B cell (primary cell): ENCODE data around the gene ANKRD11. TPM values are rescaled to one million over a fixed set of nuclear protein-coding genes. Genes with fewer than 3 reads are reported as not detected.

Source experiments
- ATAC-seq: fragments of 200-7000 bp; cut with Tn5 transposase; one replicate; pipeline ENCODE4 v1.10.0; 2021; ENCODE audit warnings: low read depth, mild to moderate bottlenecking, moderate number of reproducible peaks, moderate library complexity
- CTCF ChIA-PET: fragments of 350-600 bp; sonication (Branson Sonifier 250); formaldehyde crosslinking; loops from one replicate; lab custom pipeline; 2021; ENCODE audit warnings: antibody characterized with exemption, inconsistent platforms; lab: Charles Lee
- POLR2A ChIA-PET: fragments of 350-600 bp; sonication (Branson Sonifier 250); formaldehyde crosslinking; loops from one replicate; lab custom pipeline; 2021; ENCODE audit warnings: antibody characterized with exemption; lab: Charles Lee
- DNase-seq: peaks from one replicate; pipeline ENCODE4 v3.0.0; 2013
- H2AFZ ChIP-seq: 2 replicates; pipeline ENCODE4 v1.6.1; 2012; ENCODE audit warnings: mild to moderate bottlenecking, low read depth, low read length; ENCODE audit not compliant: insufficient read depth, poor library complexity, severe bottlenecking
- H3K27ac ChIP-seq, 2 donors: 1 replicate in 1 of 2; 2 replicates in 1 of 2; pipeline ENCODE4 v1.5.1; 2012 to 2013; ENCODE audit warnings: low read length in 2 of 2, mild to moderate bottlenecking in 2 of 2, moderate library complexity in 1 of 2
- H3K27me3 ChIP-seq, 4 experiments: fragments of 200-600 bp in 1 of 4; sonication (generic) in 1 of 4; replicated peaks in 1 of 4; 1 replicate in 2 of 4; 2 replicates in 2 of 4; pipeline versions ENCODE4 v1.6.1 to v1.7.0; 2013 to 2016; ENCODE audit warnings: low read length in 3 of 4, mild to moderate bottlenecking in 2 of 4, mixed read lengths in 1 of 4, moderate library complexity in 1 of 4; ENCODE audit not compliant: insufficient read depth in 4 of 4, control insufficient read depth in 3 of 4; ENCODE audit errors: control extremely low read depth in 1 of 4
- H3K36me3 ChIP-seq, 2 experiments: replicated peaks in 1 of 2; 1 replicate in 1 of 2; 2 replicates in 1 of 2; pipeline versions ENCODE4 v1.6.1 to v1.7.1; 2013; ENCODE audit warnings: low read length in 1 of 2; ENCODE audit not compliant: insufficient read depth in 2 of 2, control insufficient read depth in 1 of 2; ENCODE audit errors: control extremely low read depth in 1 of 2, extremely low read depth in 1 of 2
- H3K4me1 ChIP-seq, 2 donors: fragments of 200-600 bp in 1 of 2; sonication (generic) in 1 of 2; 1 replicate in 1 of 2; 2 replicates in 1 of 2; pipeline versions ENCODE4 v1.5.1 to v1.6.1; 2013 to 2017; ENCODE audit warnings: low read length in 2 of 2; ENCODE audit not compliant: control insufficient read depth in 2 of 2, insufficient read depth in 2 of 2
- H3K4me2 ChIP-seq: replicated peaks from 2 replicates; pipeline ENCODE3; 2012; ENCODE audit warnings: mild to moderate bottlenecking, low read depth, low read length; ENCODE audit not compliant: poor library complexity, severe bottlenecking
- H3K4me3 ChIP-seq, 5 experiments: fragments of 200-600 bp in 1 of 5; sonication (generic) in 1 of 5; 1 replicate in 3 of 5; 2 replicates in 2 of 5; pipeline versions ENCODE4 v1.5.1 to v1.7.0; 2011 to 2016; ENCODE audit warnings: low read length in 4 of 5, mild to moderate bottlenecking in 4 of 5, low read depth in 2 of 5, control low read depth in 1 of 5, moderate library complexity in 1 of 5; ENCODE audit not compliant: insufficient read depth in 1 of 5; ENCODE audit errors: control extremely low read depth in 1 of 5, extremely low read depth in 1 of 5
- H3K79me2 ChIP-seq: fragments of 200-600 bp; sonication (generic); one replicate; pipeline ENCODE4 v1.6.0; 2016; ENCODE audit warnings: low read length; ENCODE audit not compliant: control insufficient read depth, insufficient read depth
- H3K9ac ChIP-seq: fragments of 200-600 bp; sonication (generic); 2 replicates; pipeline ENCODE4 v1.6.1; 2017; ENCODE audit warnings: mild to moderate bottlenecking, low read length, moderate library complexity
- H3K9me3 ChIP-seq, 3 donors: one replicate each; pipeline versions ENCODE4 v1.6.1 to v1.7.1; 2013; ENCODE audit warnings: low read length in 2 of 3; ENCODE audit not compliant: control insufficient read depth in 2 of 3, insufficient read depth in 1 of 3; ENCODE audit errors: control extremely low read depth in 1 of 3
- H4K20me1 ChIP-seq: 2 replicates; pipeline ENCODE4 v1.6.0; 2012; ENCODE audit warnings: mild to moderate bottlenecking, low read length; ENCODE audit not compliant: insufficient read depth, control insufficient read depth, poor library complexity, severe bottlenecking
- H3K27ac Mint-ChIP-seq: one replicate; pipeline ENCODE4 v1.8.0; 2021; ENCODE audit warnings: mixed read lengths
- H3K27me3 Mint-ChIP-seq: one replicate; pipeline ENCODE4 v1.8.0; 2021; ENCODE audit warnings: mixed read lengths
- H3K4me1 Mint-ChIP-seq: one replicate; pipeline ENCODE4 v1.8.0; 2021; ENCODE audit warnings: mixed read lengths
- H3K4me3 Mint-ChIP-seq: one replicate; pipeline ENCODE4 v1.8.0; 2021; ENCODE audit warnings: mixed read lengths
- H3K9me3 Mint-ChIP-seq: one replicate; pipeline ENCODE4 v1.8.0; 2022; ENCODE audit warnings: mixed read lengths; ENCODE audit not compliant: insufficient read depth
- CTCF ChIP-seq: fragments of 200-600 bp; IDR thresholded peaks from one replicate; pipeline ENCODE4 v1.8.0; 2022; ENCODE audit warnings: antibody characterized with exemption, mild to moderate bottlenecking
- EZH2 ChIP-seq: IDR thresholded peaks from 2 replicates; pipeline ENCODE4 v1.6.1; 2012; ENCODE audit warnings: borderline replicate concordance, low read depth, mild to moderate bottlenecking, moderate library complexity, low read length; ENCODE audit not compliant: insufficient read depth, poor library complexity, severe bottlenecking
- WGBS: methylation state at CpG from one replicate; pipeline ENCODE4 v1.1.5; 2013; ENCODE audit warnings: missing lambda C conversion rate; ENCODE audit not compliant: insufficient coverage; 5-methylcytosine and 5-hydroxymethylcytosine counted together
- intact Hi-C: fragments of 100-400 bp; cut with micrococcal nuclease; formaldehyde crosslinking; loops from one replicate; pipeline ENCODE4 v1.10.0; 2022
- polyA plus RNA-seq: library from polyadenylated mRNA; depleted of rRNA; stranded (reverse); fragments of >200 nt; gene quantifications from 2 replicates; pipeline ENCODE4 v1.2.3, GENCODE V29; 2012
- total RNA-seq, 2 donors: library from RNA; stranded (reverse); fragments of 120-200 nt in 1 of 2; gene quantifications; 1 replicate in 1 of 2; 2 replicates in 1 of 2; pipeline versions ENCODE4 v1.2.3 to v1.2.4, GENCODE V29; 2013 to 2022

The ANKRD11 gene
- total and polyA plus RNA-seq, 2 donors (not counting 1 experiment from before 2014, with no cell fraction given), result 67.9 to 314 TPM

DNA sequence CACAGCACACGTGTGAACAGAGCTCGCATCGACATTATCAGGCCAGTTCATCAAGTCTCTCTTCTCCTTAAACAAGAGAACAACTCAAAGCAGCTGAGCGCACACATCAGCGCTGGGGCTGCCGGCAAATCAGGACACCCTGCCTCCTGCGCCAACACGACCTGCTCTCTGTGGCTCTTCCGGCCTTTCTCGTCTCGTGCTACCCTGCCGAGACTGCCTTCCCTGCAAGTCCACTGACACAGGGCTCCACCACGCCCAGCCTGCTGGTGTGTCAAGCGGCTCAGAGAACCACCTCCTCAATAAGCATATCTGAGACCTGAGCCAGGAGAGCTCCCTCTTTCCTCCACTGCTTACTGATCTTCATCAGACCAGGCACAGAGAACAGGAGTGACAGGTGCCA is 176.0 kb downstream of the ANKRD11 start:
- Histone ChIP-seq H3K9me3 (no peaks in the 10 kb centered on the region), H3K27me3 (no peaks in the 10 kb centered on the region), H3K79me2 (peaks cover 100% of the 10 kb centered on the region), H3K4me1 (peaks cover 28 to 47% of the 10 kb centered on the region in 2 donors), H2AFZ (no peak overlapping the region), H3K36me3 (peaks cover 0 to 40% of the 10 kb centered on the region in 2 experiments), H3K4me2 (no peak overlapping the region), H3K27ac (no peak overlapping the region), H3K9ac (no peak overlapping the region), H4K20me1 (peaks cover 100% of the 10 kb centered on the region), H3K4me3 (no peak overlapping the region)
- intact Hi-C loops, result loop anchor here (5.0 kb wide), 1 partner anchor 48 kb away; no protein-coding TSS in a partner anchor
- peaks cover 76% of the 10 kb centered on the region for H3K4me1 Mint-ChIP-seq
- ChIA-PET POLR2A (no interaction called here), CTCF (interaction anchor here (1.0 kb wide), 1 partner anchor 195 kb away, joined by 3 read pairs; no protein-coding TSS in a partner anchor)
- 96% methylated on average over 14 of the region's 14 CpGs for WGBS
- peak overlapping the region; percentile 27 for H3K4me3 Mint-ChIP-seq
- no peaks in the 10 kb centered on the region for H3K27me3 Mint-ChIP-seq
- H3K27ac Mint-ChIP-seq, result peak overlapping the region; percentile 57
- no peaks in the 10 kb centered on the region for H3K9me3 Mint-ChIP-seq
- TF ChIP-seq EZH2, result no peak
- DNase-seq, result no peak
- ATAC-seq, result no peak

DNA sequence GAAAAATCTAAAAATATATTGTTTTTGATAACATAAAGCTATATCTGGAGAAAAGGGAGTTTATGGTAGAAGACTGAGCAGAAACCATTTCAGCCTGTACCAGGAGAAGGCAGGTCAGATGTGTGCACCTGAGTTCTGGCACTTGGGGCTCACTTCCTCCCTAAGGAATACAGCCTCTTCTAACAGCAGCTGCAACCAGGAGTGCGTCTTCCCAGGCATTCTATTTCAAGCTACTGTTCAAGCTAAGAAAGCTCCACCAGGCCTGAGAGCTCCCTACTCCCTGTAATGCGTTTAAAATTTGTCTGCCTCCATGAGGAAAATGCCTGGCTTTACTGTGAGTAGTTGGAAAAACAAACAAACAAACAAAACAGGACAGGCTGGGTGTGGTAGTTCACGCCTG is 176.8 kb downstream of the ANKRD11 start:
- Histone ChIP-seq H3K27me3 (no peaks in the 10 kb centered on the region), H4K20me1 (peaks cover 100% of the 10 kb centered on the region), H2AFZ (no peak overlapping the region), H3K36me3 (peaks cover 0 to 39% of the 10 kb centered on the region in 2 experiments), H3K4me3 (no peak overlapping the region), H3K9me3 (no peaks in the 10 kb centered on the region), H3K4me1 (peaks cover 28 to 46% of the 10 kb centered on the region in 2 donors), H3K79me2 (peaks cover 100% of the 10 kb centered on the region), H3K4me2 (no peak overlapping the region), H3K9ac (no peak overlapping the region), H3K27ac (no peak overlapping the region)
- H3K27ac Mint-ChIP-seq, result no peak overlapping the region
- no peak for DNase-seq
- no peaks in the 10 kb centered on the region for H3K9me3 Mint-ChIP-seq
- intact Hi-C loops, result loop anchor here (5.0 kb wide), 1 partner anchor 49 kb away; no protein-coding TSS in a partner anchor
- 72% methylated on average over 3 of the region's 3 CpGs for WGBS
- H3K4me1 Mint-ChIP-seq, result peaks cover 75% of the 10 kb centered on the region
- H3K4me3 Mint-ChIP-seq, result no peak overlapping the region
- TF ChIP-seq EZH2, result no peak
- TF ChIP-seq CTCF, result no peak
- no peak for ATAC-seq
- ChIA-PET POLR2A (no interaction called here), CTCF (interaction anchor here (0.8 to 1.0 kb wide), 2 partner anchors 52 to 195 kb away, joined by 3 read pairs; no protein-coding TSS in a partner anchor)
- no peaks in the 10 kb centered on the region for H3K27me3 Mint-ChIP-seq
